Neural progenitor cell (in vitro differentiated cells): ENCODE data around the gene WNT2.

Experiments used
- EZH2 ChIP-seq: fragments of 200-600 bp; sonication (generic); IDR thresholded peaks from 2 replicates; pipeline ENCODE4 v1.6.1; 2017; ENCODE audit warnings: antibody characterized with exemption, mild to moderate bottlenecking, moderate library complexity
- EZH2phosphoT487 ChIP-seq: fragments of 200-600 bp; sonication (generic); IDR thresholded peaks from 2 replicates; pipeline ENCODE4 v1.6.1; 2017; ENCODE audit warnings: antibody characterized with exemption
- TF ChIP-seq, protein P1 (sequence below): fragments of 200-600 bp; sonication (generic); IDR thresholded peaks from 2 replicates; pipeline ENCODE4 v1.5.1; 2017; ENCODE audit warnings: antibody characterized with exemption, mild to moderate bottlenecking

DNA sequence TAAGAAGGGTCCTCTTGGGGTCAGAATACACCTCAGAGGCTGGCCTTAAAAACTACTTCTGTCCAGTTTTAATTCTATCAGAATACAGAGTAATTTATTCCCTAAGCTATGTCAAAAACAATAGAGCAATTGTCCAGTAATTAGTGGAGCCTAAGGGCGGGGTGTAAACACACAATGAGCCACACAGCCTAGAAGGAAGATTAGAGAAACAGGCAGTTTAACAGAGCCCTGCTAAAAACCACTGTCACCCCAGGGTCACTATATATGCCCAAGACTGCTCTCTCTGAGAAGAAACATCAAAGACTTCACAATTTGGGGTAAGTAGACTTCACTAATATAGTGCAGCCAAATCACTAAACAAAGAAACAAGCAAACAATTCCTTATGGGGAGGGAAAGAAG, 27.2 kb upstream of the WNT2 start:
- TF ChIP-seq, protein P1, sequence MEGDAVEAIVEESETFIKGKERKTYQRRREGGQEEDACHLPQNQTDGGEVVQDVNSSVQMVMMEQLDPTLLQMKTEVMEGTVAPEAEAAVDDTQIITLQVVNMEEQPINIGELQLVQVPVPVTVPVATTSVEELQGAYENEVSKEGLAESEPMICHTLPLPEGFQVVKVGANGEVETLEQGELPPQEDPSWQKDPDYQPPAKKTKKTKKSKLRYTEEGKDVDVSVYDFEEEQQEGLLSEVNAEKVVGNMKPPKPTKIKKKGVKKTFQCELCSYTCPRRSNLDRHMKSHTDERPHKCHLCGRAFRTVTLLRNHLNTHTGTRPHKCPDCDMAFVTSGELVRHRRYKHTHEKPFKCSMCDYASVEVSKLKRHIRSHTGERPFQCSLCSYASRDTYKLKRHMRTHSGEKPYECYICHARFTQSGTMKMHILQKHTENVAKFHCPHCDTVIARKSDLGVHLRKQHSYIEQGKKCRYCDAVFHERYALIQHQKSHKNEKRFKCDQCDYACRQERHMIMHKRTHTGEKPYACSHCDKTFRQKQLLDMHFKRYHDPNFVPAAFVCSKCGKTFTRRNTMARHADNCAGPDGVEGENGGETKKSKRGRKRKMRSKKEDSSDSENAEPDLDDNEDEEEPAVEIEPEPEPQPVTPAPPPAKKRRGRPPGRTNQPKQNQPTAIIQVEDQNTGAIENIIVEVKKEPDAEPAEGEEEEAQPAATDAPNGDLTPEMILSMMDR: no peak
- no peak for TF ChIP-seq EZH2phosphoT487
- TF ChIP-seq EZH2: no peak
